Heart right ventricle (tissue), 16 donors: ENCODE results near the gene NIPAL1. TPM values are rescaled to one million over a fixed set of nuclear protein-coding genes. Genes with fewer than 3 reads are reported as not detected.

Experiments used
- ATAC-seq, 8 donors: fragments of 200-7000 bp; cut with Tn5 transposase; one replicate each; pipeline ENCODE4 v1.9.1; 2020; ENCODE audit warnings: mild to moderate bottlenecking in 8 of 8, moderate library complexity in 8 of 8, moderate number of reproducible peaks in 1 of 8
- DNase-seq, 2 donors: peaks; one replicate each; pipeline ENCODE4 v3.0.0-alpha.2; 2020
- H3K27ac ChIP-seq, 10 donors: fragments of 200-600 bp; sonication (generic) in 2 of 10; one replicate each; pipeline versions ENCODE4 v1.5.0 to v1.8.0; 2020 to 2022; ENCODE audit warnings: mild to moderate bottlenecking in 3 of 10
- H3K27me3 ChIP-seq, 7 donors: fragments of 200-600 bp; one replicate each; pipeline ENCODE4 v1.8.0; 2021 to 2022; ENCODE audit warnings: mild to moderate bottlenecking in 2 of 7
- H3K36me3 ChIP-seq, 9 donors: fragments of 200-600 bp; sonication (generic) in 1 of 9; one replicate each; pipeline versions ENCODE4 v1.5.0 to v1.8.0; 2020 to 2022; ENCODE audit warnings: mild to moderate bottlenecking in 2 of 9
- H3K4me1 ChIP-seq, 9 donors: fragments of 200-600 bp; sonication (generic) in 1 of 9; one replicate each; pipeline versions ENCODE4 v1.5.0 to v1.8.0; 2020 to 2022; ENCODE audit warnings: mild to moderate bottlenecking in 4 of 9
- H3K4me3 ChIP-seq, 10 donors: fragments of 200-600 bp; sonication (generic) in 2 of 10; one replicate each; pipeline versions ENCODE4 v1.5.0 to v1.8.0; 2020 to 2022; ENCODE audit warnings: mild to moderate bottlenecking in 7 of 10, moderate library complexity in 2 of 10
- H3K9me3 ChIP-seq, 11 donors: fragments of 200-600 bp in 10 of 11; sonication (generic) in 2 of 11; one replicate each; pipeline versions ENCODE4 v1.5.0 to v1.8.0; 2013 to 2022; ENCODE audit warnings: mild to moderate bottlenecking in 2 of 11, control low read depth in 1 of 11, moderate library complexity in 1 of 11
- WGBS, 2 donors: extraction: QIAGEN DNeasy Blood & Tissue Kit; methylation state at CpG; one replicate each; pipeline ENCODE4 v1.1.7; 2013; ENCODE audit warnings: inconsistent platforms in 1 of 2; 5-methylcytosine and 5-hydroxymethylcytosine counted together
- intact Hi-C, 10 donors: fragments of 100-400 bp; cut with DNase I; formaldehyde crosslinking; loops; one replicate each; pipeline versions ENCODE4 v1.11.1 to v1.14.2; 2022
- polyA plus RNA-seq, 2 donors: library from polyadenylated mRNA; stranded (reverse); fragments of 200-250 nt; gene quantifications; one replicate each; pipeline ENCODE4 v1.2.3, GENCODE V29; 2013
- total RNA-seq, 10 donors: library from RNA; stranded (reverse); fragmentation: NEBNext Ultra II Directional in 3 of 10; extraction: Animal tissue kit (Norgen Biotek cat#: 25700) in 3 of 10; gene quantifications; one replicate each; pipeline versions ENCODE4 v1.2.1 to v1.2.4, GENCODE V29; 2021 to 2023
- TF ChIP-seq, protein P1 (sequence below), 9 donors: fragments of 200-600 bp; sonication (generic) in 2 of 9; IDR thresholded peaks; one replicate each; pipeline versions ENCODE4 v1.5.0 to v1.8.0; 2021 to 2022; ENCODE audit warnings: antibody characterized with exemption in 9 of 9, mild to moderate bottlenecking in 5 of 9, moderate library complexity in 1 of 9
- donor health status: Arrhythmogenic right ventricular cardiomyopathy.
- donor health status: ischemic (EF 13 %, LVEDD 7.1; RV severe dilation, severe dysfunction).
- donor health status: healthy with polysubstance abuse.
- donor health status: DM: no; HTN: yes; CAD: no.
- donor health status: DM: no; HTN: no; CAD: no.
- donor health status: ischemic (EF 25% LVEDD 6.9; RV normal size, moderate dysfunction).
- donor health status: ischemic (EF 25% LVEDD 5.7; RV mildly dilated, moderate dysfunction).
- donor health status: healthy.
- donor health status: DM: yes; HTN: yes; CAD: no.
- donor health status: Ischemic cardiomyopathy.
- donor health status: ischemic (EF 35%, LVEDD 5.7; RV mildly dilated, moderate dysfunction).
- donor health status: nonischemic (EF 11% LVEDD 7.7; RV severe dilation, severe dysfunction).
- donor health status: DM: yes; HTN: yes; CAD: no.
- donor health status: PGD.
- donor health status: ischemic (EF 29% LVEDD 5.4; RV normal size, mild dysfunction).
- donor health status: nonischemic (EF 23%, LVEDD 6.1; RV moderate dilation, normal function).

NIPAL1 gene
- total and polyA plus RNA-seq, 12 donors, result 0.04 to 1.4 (median 0.45) TPM

DNA sequence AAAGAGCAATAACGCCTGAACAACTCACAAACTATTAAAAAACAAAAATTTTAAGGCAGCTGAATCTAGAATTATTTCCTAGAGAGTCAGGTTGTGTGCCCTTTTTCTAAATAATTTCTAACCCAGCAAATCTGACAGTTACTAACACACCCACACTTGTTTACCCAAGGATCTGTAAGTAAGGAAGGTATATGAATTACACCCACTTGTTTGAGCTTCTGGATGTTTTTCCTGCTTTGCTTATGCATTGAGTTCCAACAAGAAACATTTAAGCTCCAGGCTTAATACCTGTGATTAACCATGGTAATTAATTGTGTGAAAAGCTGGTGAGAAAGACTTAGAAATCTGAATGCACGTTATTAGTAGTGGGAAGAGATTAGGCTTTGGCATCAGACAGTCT is 1.5 kb downstream of the NIPAL1 start:
- H3K27me3 ChIP-seq, result peaks cover 0 to 52% (median 26%) of the 10 kb centered on the region in 7 donors
- H3K4me1 ChIP-seq, result peaks cover 0 to 20% (median 10%) of the 10 kb centered on the region in 9 donors
- no peak for ATAC-seq
- no peak for DNase-seq
- intact Hi-C loops, result loop anchor here in 5 of 10 donors (5.0 kb wide), 2 partner anchors 64 to 69 kb away; no protein-coding TSS in a partner anchor
- no peaks in the 10 kb centered on the region for H3K9me3 ChIP-seq
- H3K36me3 ChIP-seq, result no peaks in the 10 kb centered on the region
- no peak overlapping the region for H3K4me3 ChIP-seq
- TF ChIP-seq, protein P1, sequence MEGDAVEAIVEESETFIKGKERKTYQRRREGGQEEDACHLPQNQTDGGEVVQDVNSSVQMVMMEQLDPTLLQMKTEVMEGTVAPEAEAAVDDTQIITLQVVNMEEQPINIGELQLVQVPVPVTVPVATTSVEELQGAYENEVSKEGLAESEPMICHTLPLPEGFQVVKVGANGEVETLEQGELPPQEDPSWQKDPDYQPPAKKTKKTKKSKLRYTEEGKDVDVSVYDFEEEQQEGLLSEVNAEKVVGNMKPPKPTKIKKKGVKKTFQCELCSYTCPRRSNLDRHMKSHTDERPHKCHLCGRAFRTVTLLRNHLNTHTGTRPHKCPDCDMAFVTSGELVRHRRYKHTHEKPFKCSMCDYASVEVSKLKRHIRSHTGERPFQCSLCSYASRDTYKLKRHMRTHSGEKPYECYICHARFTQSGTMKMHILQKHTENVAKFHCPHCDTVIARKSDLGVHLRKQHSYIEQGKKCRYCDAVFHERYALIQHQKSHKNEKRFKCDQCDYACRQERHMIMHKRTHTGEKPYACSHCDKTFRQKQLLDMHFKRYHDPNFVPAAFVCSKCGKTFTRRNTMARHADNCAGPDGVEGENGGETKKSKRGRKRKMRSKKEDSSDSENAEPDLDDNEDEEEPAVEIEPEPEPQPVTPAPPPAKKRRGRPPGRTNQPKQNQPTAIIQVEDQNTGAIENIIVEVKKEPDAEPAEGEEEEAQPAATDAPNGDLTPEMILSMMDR (IDR thresholded peaks at IDR 0.05), result no peak
- WGBS, 2 donors, result 74 to 81% methylated on average over 2 of the region's 2 CpGs
- H3K27ac ChIP-seq, result no peak overlapping the region

DNA sequence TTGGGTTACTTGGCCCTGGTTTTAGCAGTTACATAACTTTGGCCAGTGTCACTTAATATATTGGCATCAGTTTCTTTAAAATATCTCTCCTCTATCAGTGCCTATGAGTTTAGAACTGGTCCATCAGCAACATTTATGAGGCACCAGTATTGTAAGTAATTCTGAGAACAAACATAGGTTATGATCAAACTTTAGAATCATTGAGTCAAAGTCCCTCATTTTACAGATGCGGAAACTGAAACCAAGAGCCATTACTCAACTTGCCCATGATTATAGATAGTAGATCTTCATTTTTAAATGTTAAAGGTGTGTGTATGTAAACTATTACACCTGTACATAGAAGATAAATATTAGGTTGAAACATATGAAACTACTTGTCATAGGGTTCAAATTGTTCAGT is 4.5 kb downstream of the NIPAL1 start:
- ATAC-seq, result no peak

DNA sequence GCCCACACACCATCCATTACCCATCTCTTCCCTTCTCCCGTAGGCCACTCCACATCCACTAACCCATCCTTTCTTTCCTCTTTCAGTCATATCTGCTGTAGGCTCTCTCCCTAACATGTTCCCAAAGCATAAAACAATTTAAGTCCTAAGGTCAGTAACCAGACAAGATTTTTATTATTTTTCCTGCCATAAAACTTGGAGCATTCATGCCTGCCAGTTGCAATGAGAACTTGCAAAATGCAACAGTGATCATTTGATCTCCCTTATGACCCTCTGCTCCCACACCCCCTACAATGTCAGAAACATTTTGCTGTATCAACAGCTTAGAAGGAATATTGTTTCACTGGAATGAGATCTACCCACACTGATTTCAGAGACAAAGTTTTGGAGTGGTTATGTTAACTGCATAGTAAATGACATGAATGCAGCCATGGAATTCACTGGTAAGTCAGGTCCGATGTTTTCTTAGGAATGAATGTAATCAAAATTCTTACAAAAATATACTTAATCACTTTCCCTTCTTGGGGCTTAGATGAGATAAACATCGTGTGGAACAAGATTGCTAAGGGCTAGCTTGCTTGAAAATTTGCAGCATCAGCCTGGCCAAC is 5.7 kb downstream of the NIPAL1 start:
- intact Hi-C loops, result no loop called here
- no peak for ATAC-seq
- Histone ChIP-seq H3K27ac (no peak overlapping the region), H3K36me3 (no peaks in the 10 kb centered on the region), H3K4me3 (no peak overlapping the region), H3K9me3 (no peaks in the 10 kb centered on the region), H3K27me3 (peaks cover 0 to 31% (median 2%) of the 10 kb centered on the region in 7 donors), H3K4me1 (peaks cover 0 to 3% (median 1%) of the 10 kb centered on the region in 9 donors)
- WGBS, 2 donors, result 73 to 77% methylated on average over 3 of the region's 3 CpGs
- TF ChIP-seq, protein P1 (IDR thresholded peaks at IDR 0.05), result no peak
- no peak for DNase-seq

More for the DNA sequence above, 4.5 kb downstream of the NIPAL1 start:
- Histone ChIP-seq H3K9me3 (no peaks in the 10 kb centered on the region), H3K4me3 (no peak overlapping the region), H3K27me3 (peaks cover 0 to 43% (median 11%) of the 10 kb centered on the region in 7 donors), H3K27ac (no peak overlapping the region), H3K4me1 (peaks cover 0 to 15% (median 8%) of the 10 kb centered on the region in 9 donors), H3K36me3 (no peaks in the 10 kb centered on the region)
- 2 to 95% methylated on average over 1 of the region's 1 CpG for WGBS, 2 donors
- intact Hi-C loops, result no loop called here
- TF ChIP-seq, protein P1 (IDR thresholded peaks at IDR 0.05), result no peak
- DNase-seq, result no peak

DNA sequence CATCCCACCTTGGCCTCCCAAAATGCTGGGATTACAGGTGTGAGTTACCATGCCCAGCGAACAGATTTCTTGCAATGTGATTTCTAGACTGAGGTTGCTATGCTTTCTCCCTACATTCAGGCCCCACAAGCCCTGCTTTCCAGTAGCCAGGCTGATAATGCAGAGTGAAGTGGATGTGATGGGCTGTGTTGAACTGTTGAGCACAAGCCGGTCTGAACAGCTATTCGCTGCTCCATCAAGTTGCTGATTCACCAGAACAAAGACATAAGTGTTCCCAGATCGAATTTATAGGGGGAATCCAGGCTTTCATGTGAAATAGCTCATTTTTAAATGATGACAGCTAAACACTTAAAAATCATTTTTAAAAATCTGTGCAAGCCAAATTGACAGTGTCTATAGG is 8.0 kb downstream of the NIPAL1 start:
- Histone ChIP-seq H3K4me1 (no peaks in the 10 kb centered on the region), H3K27ac (no peak overlapping the region), H3K4me3 (no peak overlapping the region), H3K36me3 (no peaks in the 10 kb centered on the region), H3K27me3 (peaks cover 0 to 12% (median 0%) of the 10 kb centered on the region in 7 donors), H3K9me3 (no peaks in the 10 kb centered on the region)
- TF ChIP-seq, protein P1 (IDR thresholded peaks at IDR 0.05), result no peak
- intact Hi-C loops, result no loop called here
- ATAC-seq (no peak), DNase-seq (no peak)
- WGBS, 2 donors, result 43 to 67% methylated on average over 4 of the region's 4 CpGs
